ENCODE measurements around the gene DHRSX. TPM values are rescaled to one million over a fixed set of nuclear protein-coding genes. Genes with fewer than 3 reads are reported as not detected.
A peak's percentile ranks its signal among the peaks of the same experiment; 100 is the strongest.

The DHRSX gene
- total and polyA plus RNA-seq, 2 of the 13 experiments (the other 11 are each of a cell fraction or from before 2014, with no cell fraction given): 15.5 to 24.3 TPM

- TF ChIP-seq HIC2 (CRISPR knock-in tag; IDR thresholded peaks at IDR 0.05; ENCODE audit: low read depth) (peak; percentile 60; the same call in 1 of the 2 replicates), NCOA2 (CRISPR knock-in tag; IDR thresholded peaks at IDR 0.05) (peak; percentile 61; the same call in 1 of the 2 replicates), SPEN (CRISPR knock-in tag; IDR thresholded peaks at IDR 0.05; ENCODE audit: low read depth) (peak; percentile 30; the same call in 1 of the 2 replicates), CHD4 (IDR thresholded peaks at IDR 0.05; ENCODE audit: borderline replicate concordance, low read length) (no peak; the same call in 1 of the 2 replicates), ISL2 (CRISPR knock-in tag; IDR thresholded peaks at IDR 0.05) (peak; percentile 83), ZNF777 (CRISPR knock-in tag; IDR thresholded peaks at IDR 0.05) (0 out of 2 replicates have a peak, but pooled peaks have one; percentile 9), YEATS4 (CRISPR knock-in tag; IDR thresholded peaks at IDR 0.05; ENCODE audit: borderline replicate concordance) (peak; percentile 57; the same call in 1 of the 2 replicates), IRF9 (CRISPR knock-in tag; IDR thresholded peaks at IDR 0.05; ENCODE audit: borderline replicate concordance) (no peak), TCF7L2 (IDR thresholded peaks at IDR 0.05; ENCODE audit: low read depth, low read length) (peak; percentile 56), ZNF609 (CRISPR knock-in tag; IDR thresholded peaks at IDR 0.05; ENCODE audit: borderline replicate concordance) (no peak), NR2F2 (IDR thresholded peaks at IDR 0.05; ENCODE audit: borderline replicate concordance, low read depth) (peak; percentile 20; the same call in 1 of the 2 replicates), NFKB2 (CRISPR knock-in tag; IDR thresholded peaks at IDR 0.05; ENCODE audit: borderline replicate concordance) (peak; percentile 34; the same call in 1 of the 2 replicates), ARID5B (CRISPR knock-in tag; IDR thresholded peaks at IDR 0.05) (peak; percentile 37; the same call in 1 of the 2 replicates), ATF3 (CRISPR knock-in tag; IDR thresholded peaks at IDR 0.05) (peak; percentile 9; the same call in 1 of the 2 replicates)
Observed at GRCh38 chrX:2401590-2402360, 99.0 kb downstream of the DHRSX start (continued).

Measured in HepG2 (cell line).